Stimulated activated CD8-positive, alpha-beta memory T cell treated with anti-CD3 and anti-CD28 coated beads, Interleukin-15, amount 100 ng/mL, for 1 hour (primary cell): ENCODE measurements around the gene ARHGAP15.

Source experiments
- DNase-seq: peaks from one replicate; pipeline ENCODE4 v3.0.0-alpha.2; 2020; ENCODE audit warnings: low read depth

ARHGAP15 gene

DNA sequence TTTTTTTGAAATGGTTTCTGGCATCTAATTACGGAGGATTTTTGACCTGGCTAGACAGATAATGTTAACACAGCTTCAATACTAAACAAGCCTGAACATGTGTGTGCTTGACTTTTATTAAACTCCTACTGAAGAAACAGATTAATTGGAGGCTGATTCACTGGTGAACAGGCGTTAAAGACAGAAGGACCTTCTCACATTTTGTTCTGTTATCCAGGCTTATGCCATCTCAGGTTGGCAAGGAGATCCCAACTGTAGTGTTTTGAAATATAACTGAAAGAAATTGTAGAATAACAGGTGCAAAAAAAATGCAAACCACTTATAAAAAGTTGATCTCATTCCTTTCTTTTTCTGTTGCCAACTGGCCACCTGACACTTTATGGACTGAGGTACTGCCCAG, 269.6 kb downstream of the ARHGAP15 start:
- no peak for DNase-seq

GRCh38 chr2:143399631-143400069, 270.4 kb downstream of the ARHGAP15 start:
- DNase-seq: no peak

DNA sequence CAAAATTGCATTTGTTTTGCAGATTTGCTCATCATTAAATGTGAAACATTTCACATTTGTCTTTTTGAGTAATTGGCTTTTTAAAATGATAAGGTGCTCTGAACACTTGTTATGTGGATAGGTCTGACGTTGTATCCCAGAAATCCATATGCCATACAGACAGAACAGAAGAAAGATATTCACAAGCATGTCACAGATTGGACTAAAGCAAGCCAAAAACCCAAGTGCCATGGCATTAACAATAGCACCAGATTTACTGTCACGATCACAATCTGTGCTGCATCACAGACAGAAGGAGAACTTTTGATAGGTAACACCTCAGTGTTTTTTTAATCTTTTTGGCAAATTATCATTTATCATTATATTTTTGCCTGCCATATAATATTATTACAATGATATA, 272.6 kb downstream of the ARHGAP15 start:
- DNase-seq: no peak

DNA sequence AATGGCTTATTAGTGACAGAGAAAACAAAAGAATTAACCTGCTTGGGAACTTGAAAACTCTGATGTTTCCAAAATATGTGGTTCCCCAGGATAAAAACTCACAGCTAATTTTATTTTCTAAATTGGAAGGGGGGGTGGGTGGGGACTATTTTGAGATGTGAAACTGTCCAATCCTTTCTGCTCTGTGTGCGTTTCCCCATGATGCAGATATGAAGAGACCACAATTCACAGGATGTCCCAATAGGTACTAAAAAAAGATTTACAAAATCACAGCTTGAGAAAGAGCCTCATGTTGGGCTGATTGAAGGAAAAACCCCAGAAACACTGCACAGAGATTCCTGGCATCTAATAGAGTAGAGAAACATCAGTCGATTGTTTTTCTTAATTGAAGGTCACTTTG, 273.2 kb downstream of the ARHGAP15 start:
- no peak for DNase-seq

GRCh38 chr2:143410082-143410897, 281.1 kb downstream of the ARHGAP15 start:
- no peak for DNase-seq

DNA sequence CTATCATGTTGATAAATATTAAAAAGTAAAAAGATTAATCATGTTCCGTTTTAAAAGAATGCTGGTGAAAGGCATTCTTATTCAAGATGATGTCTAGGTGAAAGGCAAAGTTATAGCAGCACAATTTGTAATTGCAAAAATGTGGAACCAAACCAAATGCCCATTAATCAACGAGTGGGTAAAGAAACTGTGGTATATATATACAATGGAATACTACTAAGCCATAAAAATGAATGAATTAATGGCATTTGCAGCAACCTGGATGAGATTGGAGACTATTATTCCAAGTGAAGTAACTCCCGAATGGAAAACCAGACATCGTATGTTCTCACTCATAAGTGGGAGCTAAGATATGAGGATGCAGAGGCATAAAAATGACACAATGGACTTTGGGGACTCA, 286.4 kb downstream of the ARHGAP15 start:
- DNase-seq: no peak

DNA sequence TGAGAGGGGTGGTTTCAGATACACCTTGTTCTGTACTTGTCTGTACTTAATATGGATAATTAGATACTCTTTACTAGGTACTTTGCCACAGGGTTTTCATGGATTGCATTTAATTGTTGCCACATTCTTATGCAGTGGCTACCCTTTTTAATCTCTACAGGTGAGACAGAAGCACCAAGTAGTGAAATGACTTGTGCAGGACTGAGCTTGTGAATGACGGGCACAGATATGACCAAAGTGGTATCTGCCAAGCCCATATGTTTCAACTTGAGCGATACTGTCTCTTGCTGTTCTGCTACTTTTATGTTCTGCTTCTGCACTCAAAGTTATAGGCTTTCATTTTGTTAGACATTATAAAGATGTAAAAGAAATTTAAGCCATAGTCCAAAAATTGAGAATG, 288.2 kb downstream of the ARHGAP15 start:
- DNase-seq: no peak

- DNase-seq: no peak
Measured at GRCh38 chr2:143420313-143420712, 291.1 kb downstream of the ARHGAP15 start.

DNA sequence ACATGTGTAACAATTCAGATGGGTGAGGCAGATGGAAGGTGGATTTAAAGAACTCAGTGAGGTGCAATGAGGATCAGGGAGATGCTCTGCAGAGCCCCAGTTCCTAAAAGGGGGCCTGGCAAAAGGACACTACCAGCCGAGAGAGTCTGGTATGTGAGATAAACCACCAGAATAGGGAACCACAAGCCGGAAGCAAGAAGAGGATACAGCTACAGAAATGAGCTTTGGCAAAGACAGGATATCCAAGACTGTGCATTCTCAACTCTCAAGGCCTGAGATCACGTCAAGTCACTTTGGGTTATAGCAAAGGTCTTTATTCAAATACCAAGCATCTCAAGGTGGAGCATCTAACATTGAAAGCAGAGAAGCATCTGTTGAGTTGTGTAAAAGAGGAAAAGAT, 293.5 kb downstream of the ARHGAP15 start:
- no peak for DNase-seq

- DNase-seq: no peak
Measured at GRCh38 chr2:143425896-143426295, 296.7 kb downstream of the ARHGAP15 start.

GRCh38 chr2:143426296-143426695, 297.1 kb downstream of the ARHGAP15 start:
- no peak for DNase-seq

DNA sequence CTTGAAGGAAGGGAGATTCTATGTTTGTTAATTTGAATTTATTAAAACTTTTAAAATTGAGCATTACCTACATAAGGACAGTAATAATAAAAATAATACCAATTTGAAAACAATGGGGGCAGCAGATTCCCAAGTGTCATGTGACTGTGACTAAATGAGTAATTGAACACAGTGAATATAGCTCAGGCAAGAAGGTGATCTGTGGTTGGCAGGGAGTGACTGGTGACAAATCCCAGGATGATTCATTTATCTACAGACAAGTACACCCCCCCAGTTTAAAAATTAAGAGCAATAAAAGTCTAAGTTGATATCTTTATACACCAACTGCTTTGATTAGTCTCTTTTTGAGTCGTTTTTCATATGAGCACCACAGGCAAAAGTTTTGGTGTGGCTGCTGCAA, 299.5 kb downstream of the ARHGAP15 start:
- DNase-seq: no peak

- DNase-seq: no peak
Measured at GRCh38 chr2:143429932-143430679, 300.9 kb downstream of the ARHGAP15 start.

- DNase-seq: no peak
Measured at GRCh38 chr2:143431316-143431715, 302.1 kb downstream of the ARHGAP15 start.

GRCh38 chr2:143433251-143433650, 304.0 kb downstream of the ARHGAP15 start:
- DNase-seq: no peak

DNA sequence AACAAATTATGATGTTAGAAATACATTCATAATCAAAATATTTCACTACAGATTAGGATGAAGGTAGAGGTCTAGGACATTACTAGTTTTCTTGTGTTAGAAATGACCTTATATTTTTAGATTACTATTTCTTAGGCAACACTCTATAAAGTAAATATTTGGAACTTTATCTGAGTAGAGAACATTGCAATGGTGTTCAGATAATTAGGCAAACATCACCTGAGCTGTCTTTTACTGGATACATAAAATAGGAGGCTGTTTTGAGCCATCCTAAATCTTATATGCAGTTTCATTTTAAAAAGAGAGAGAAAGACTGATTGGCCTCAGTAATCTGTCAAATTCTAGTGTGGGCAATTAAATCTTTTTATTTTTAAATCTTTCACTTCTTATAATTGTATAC, 304.6 kb downstream of the ARHGAP15 start:
- no peak for DNase-seq

DNA sequence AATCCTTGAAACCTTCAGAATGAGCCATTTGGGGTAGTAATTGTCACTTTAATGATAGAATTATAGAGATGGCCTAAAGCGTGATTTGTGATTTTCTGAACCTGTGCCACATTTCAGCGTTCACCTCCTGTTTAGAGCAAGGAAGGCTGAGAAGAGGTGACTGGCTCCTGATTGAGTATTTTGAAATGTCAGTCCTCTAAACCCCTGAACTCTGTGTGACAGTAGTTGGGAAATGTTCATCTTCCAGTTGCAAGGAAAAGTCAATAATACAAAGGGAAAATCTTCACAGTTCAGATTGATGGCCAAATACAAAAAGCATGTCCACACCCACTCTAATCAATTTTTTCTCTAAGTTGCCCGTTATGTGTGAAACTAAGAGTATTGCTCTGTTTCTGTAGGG, 305.2 kb downstream of the ARHGAP15 start:
- DNase-seq: no peak

DNA sequence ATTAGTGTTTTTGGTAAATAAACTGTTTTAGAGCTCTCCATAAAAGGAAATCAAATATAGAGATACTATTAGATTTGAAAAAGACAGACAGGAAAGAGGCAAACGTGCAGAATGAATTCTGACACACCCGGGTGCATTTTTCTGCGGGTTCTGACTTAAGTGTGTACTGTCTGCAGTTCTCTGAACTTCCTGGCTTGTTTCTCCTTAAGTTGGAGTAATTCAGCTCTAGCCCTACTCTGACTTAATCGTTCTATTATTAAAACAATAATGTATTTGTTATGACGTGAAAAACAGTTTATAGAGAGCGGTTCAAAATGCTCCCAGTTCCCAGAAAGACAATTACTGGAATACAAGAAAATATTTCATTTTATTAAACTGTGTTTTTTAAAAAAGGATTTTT, 305.9 kb downstream of the ARHGAP15 start:
- DNase-seq: no peak

- no peak for DNase-seq
Measured at GRCh38 chr2:143436951-143437350, 307.7 kb downstream of the ARHGAP15 start.

DNA sequence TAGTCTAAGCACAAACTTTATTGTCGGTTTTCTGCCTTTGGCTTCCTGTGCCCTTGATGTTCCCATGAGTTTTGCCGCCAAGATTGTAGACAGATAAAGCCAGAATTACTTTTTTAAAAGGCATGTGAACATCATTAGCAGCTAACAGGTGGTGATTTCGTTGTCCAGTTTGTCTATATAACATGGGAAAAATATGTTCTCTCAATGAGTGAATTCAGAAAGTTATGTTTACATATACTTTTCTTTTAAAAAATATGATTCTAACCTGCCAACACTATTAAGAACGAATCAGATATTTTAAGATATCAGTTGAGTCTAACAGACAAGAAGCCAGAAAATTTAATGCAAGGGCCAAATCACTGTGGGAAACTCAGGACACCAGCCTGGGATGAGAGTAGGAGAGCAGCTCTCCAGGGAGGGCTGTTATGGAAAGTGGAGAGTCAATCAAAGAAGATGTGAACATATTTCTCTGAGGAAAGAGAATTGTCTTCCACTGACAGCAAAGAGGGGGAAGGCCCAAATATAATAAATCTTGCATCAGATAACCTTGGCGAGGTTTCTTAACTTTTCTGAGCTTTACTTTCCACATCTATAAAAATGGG, 311.3 kb downstream of the ARHGAP15 start:
- DNase-seq: no peak

- no peak for DNase-seq
Measured at GRCh38 chr2:143442193-143442592, 313.0 kb downstream of the ARHGAP15 start.

DNA sequence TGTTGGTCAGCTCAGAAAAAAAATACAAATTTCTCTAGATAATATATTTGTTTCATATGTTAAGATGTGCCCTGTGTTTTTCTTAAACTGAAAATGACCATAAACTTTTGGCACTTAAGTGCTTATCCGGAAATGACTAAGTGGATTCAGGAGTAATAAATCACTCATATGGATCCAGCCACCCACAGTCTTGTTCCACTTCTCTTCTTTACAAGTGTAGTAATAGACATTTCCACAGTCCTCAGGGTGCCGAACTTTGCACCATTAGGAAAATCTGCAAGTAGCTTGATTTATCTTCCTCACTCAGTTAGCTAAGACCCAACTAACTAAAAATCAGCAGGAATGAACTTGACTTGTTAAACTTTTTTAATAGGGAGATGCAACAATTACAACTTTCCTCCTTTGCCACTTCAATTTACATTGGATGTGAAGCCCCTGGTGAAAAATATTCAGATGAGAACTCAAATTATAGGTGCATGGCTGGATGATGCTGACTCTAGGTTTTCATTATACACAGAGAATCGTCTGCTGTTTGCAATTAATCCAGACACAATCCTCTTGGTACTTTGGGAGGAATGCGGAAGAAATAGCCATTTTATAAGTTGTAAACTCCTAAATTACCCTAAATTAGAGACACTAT, 322.5 kb downstream of the ARHGAP15 start:
- DNase-seq: no peak
